ENCODE data around the gene ASH1L.
"Not testable (repeated sequence)": the region's sequence is repeated elsewhere in the genome, so short reads cannot be mapped to it uniquely, and the experiment has no call there.

The ASH1L gene

GRCh38 chr1:155563377-155564022 is 897 bp upstream of the ASH1L start:
- in situ Hi-C loops (cut with HindIII; ENCODE audit: low sequenced_read_pairs), result not testable (repeated sequence)

GRCh38 chr1:155561779-155562580 is 623 bp downstream of the ASH1L start:
- in situ Hi-C loops (cut with HindIII; ENCODE audit: low sequenced_read_pairs), result not testable (repeated sequence)

GRCh38 chr1:155555915-155556314 is 6.7 kb downstream of the ASH1L start:
- in situ Hi-C loops (cut with HindIII; ENCODE audit: low sequenced_read_pairs), result no loop called here

DNA sequence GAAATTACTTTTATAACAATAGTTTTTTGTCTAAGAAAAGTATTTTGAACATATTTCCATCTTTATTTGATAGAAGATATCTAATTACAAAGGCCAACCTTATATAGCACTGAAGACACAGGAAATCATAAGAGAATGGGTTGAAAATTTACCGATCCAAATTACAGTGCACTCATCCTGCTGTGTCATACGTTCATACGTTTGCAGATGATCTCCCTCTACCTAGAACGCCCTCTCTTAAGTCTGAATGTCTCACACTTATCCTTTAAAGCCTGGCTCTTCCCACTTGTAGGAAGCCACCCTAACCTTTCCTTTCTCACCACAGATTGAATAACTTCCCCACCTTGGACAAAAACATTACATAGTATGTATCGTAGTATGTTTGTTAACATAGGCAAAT is 9.3 kb downstream of the ASH1L start:
- in situ Hi-C loops (cut with HindIII; ENCODE audit: low sequenced_read_pairs), result no loop called here

DNA sequence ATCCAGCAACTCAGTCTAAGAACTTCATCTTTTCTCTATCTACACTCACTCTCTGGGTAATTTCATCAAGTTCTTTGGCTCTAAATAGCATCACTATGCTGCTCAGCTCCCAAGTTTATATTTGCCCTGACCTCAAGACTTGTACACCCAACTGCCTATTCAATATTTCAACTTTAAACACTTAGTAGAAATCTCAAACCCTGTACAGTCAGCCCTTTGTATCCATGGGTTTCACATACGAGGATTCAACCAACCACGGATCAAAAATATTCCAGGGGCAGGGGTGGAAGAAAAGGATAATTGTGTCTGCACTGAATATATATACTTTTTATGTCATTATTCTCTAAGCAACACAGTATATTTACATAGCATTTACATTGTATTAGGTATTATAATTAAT is 13.9 kb downstream of the ASH1L start:
- in situ Hi-C loops (cut with HindIII; ENCODE audit: low sequenced_read_pairs), result no loop called here

- in situ Hi-C loops (cut with HindIII; ENCODE audit: low sequenced_read_pairs), result no loop called here
Measured at GRCh38 chr1:155540000-155540874, 22.4 kb downstream of the ASH1L start.

GRCh38 chr1:155537193-155537592 is 25.4 kb downstream of the ASH1L start:
- in situ Hi-C loops (cut with HindIII; ENCODE audit: low sequenced_read_pairs), result no loop called here

DNA sequence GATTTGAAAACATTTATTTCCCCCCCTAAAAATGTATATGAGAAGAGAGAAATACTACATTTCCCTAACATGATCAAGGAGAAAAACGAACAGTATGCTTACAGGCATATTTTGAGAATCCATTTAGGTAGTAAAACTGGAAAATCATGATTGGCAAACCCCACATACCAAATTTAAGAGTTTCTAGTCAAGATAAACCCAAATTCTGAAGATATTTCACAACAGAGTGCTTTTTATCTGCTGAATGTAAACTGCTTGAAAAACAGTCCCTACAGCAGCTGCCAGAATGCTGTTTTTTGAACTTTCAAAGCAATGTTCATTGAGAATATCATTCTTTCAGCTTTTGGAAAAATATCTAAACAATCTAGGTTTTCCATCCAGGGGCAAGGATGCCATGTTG is 31.0 kb downstream of the ASH1L start:
- in situ Hi-C loops (cut with HindIII; ENCODE audit: low sequenced_read_pairs), result no loop called here

DNA sequence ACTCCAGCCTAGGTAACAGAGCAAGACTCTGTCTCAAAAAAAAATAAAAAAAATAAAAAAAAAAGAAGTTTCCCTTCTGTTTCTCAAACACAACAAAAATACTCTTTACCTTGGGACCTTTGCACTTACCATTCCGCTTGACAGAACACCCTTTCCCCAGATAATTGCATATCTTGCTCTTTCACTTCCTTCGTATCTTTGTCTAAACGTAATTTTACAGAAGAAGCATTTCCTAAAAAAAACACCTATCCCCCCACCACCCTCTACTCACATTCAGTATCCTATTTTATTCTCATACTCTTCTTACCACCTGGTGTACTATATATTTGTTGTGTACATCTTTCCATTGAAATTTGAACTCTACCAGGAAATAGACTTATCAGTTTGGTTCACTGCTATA is 32.7 kb downstream of the ASH1L start:
- in situ Hi-C loops (cut with HindIII; ENCODE audit: low sequenced_read_pairs), result no loop called here

GRCh38 chr1:155529109-155529508 is 33.5 kb downstream of the ASH1L start:
- in situ Hi-C loops (cut with HindIII; ENCODE audit: low sequenced_read_pairs), result no loop called here

DNA sequence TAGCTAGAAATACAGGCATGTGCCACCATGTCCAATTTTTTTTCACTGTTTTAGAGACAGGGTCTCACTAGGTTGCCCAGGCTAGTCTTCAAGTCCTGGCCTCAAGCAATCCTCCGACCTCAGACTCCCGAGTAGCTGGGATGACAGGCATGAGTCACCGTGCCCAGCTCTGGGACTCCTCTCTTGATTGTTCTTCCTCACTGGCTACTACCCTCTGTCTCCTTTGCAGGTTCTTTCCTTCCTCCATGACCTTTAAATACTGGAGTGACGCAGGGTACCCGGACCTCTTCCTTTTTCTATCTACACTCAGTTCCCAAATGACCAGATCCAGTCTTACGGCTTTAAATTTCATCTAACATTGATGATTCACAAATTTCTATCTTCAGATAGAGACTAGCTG is 34.9 kb downstream of the ASH1L start:
- in situ Hi-C loops (cut with HindIII; ENCODE audit: low sequenced_read_pairs), result no loop called here

DNA sequence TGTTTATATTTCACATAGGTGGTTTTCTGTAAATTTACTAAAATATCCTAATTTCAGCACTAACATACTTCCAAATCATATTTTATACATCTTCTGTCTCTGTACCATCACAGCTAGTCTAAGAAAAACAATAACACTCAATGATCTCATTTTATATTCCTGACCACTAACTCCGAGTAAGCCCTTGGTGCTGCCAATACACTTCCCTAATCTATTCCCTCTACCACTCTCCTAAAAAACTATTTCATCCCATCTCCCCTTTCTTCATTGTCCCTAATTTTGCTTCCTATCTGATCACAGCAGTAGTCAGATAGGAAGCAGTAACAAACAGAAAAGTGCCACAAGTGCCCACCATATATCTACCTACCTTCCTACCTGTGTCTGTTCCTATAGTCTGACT is 36.2 kb downstream of the ASH1L start:
- in situ Hi-C loops (cut with HindIII; ENCODE audit: low sequenced_read_pairs), result no loop called here

DNA sequence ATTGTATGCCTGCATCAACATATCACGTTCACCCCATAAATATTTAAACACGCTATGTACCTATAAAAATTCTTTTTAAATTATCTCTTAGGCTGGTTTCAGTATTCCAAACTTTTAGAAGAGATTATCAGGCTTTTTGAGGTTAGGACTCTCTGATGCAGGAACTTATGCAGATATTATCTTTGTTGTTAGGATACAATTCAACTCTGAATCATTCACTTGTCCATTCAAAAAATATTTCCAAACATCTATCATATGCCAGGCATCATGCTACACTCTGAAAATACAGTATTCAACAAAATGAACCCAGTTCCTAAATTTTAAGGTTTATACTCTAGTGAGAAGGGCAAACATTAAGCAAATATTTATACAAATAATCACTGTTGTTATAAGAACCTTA is 40.5 kb downstream of the ASH1L start:
- in situ Hi-C loops (cut with HindIII; ENCODE audit: low sequenced_read_pairs), result no loop called here

- in situ Hi-C loops (cut with HindIII; ENCODE audit: low sequenced_read_pairs), result no loop called here
Measured at GRCh38 chr1:155518484-155518883, 44.1 kb downstream of the ASH1L start.

DNA sequence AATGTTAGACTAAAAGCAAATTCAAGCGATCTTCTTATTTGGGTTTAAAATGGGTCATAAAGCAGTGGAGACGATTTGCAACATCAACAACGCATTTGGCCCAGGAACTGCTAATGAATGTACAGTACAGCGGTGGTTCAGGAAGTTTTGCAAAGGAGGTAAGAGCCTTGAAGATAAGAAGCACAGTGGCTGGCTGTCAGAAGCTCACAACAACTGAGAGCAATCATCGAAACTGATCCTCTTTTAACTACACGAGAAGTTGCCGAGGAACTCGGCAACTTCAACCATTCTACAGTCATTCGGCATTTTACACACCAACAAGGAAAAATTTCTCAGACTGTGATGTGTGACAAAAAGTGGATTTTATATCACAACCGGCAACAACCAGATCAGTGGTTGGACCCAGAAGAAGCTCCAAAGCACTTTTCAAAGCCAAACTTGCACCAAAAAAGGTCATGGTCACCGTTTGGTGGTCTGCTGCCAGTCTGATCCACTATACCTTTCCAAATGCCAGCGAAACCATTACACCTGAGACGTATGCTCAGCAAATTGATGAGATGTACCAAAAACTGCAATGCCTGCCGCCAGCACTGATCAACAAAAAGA is 47.9 kb downstream of the ASH1L start:
- in situ Hi-C loops (cut with HindIII; ENCODE audit: low sequenced_read_pairs), result no loop called here

DNA sequence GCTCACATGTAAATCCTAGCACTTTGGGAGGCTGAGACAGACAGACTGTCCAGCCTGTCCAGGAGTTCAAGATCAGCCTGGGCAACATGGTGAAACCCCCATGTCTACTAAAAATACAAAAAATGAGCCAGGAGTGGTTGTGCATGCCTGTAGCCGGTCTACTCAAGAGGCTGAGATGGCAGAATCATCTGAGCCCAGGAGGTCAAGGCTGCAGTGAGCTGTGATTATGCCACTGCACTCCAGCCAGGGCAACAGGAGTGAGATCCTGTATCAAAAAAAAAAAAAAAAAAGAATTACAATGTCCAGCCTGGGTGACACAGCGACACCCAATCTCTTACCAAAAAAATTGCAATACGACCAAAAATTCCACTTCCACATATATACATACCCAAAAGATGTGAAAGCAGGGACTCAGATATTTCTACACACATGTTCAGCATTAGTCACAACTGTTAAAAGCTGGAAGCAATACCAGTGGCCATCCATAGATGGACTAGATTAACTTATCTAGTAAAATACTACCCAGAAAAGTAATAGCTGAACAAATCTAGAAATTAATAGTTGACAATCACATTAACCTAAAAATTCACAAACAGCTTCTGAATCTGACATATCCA is 49.2 kb downstream of the ASH1L start:
- in situ Hi-C loops (cut with HindIII; ENCODE audit: low sequenced_read_pairs), result no loop called here

GRCh38 chr1:155511385-155511784 is 51.2 kb downstream of the ASH1L start:
- in situ Hi-C loops (cut with HindIII; ENCODE audit: low sequenced_read_pairs), result not testable (repeated sequence)

DNA sequence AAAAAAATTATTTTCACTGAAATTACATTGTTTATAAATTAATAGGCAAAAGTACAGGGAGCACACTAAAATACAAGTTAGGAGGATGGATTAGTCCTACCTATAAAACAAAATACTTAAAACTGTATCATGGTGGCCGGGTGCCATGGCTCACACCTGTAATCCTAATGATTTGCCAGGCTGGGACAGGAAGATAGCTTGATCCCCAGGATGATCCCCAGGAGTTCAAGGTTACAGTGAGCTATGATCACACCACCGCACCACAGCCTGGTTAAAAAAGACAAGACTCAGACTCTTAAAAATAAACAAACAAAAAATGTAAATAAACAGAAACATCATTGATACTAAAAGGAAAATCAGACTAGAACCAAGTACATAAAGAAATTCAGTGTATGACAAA is 53.5 kb downstream of the ASH1L start:
- in situ Hi-C loops (cut with HindIII; ENCODE audit: low sequenced_read_pairs), result no loop called here

DNA sequence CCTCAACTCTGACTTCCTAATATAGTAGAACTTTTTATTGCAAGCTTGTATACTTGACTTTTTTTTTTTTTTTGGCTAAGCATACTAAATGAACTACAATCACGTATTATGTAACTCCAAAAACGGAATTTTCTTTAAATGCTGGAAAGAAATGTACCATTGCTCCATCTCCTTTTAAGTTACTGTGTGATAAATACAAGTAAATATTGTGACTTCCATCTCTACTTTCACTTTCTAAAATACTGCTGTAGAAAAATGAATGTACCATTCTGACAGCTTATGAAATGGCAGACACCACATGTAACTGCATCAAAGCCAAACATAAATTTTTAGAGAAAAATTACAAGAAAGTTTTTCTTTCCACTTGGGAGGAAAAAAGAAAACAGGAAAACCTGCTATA is 54.7 kb downstream of the ASH1L start:
- in situ Hi-C loops (cut with HindIII; ENCODE audit: low sequenced_read_pairs), result no loop called here

- in situ Hi-C loops (cut with HindIII; ENCODE audit: low sequenced_read_pairs), result not testable (repeated sequence)
Measured at GRCh38 chr1:155505963-155506362, 56.6 kb downstream of the ASH1L start.

DNA sequence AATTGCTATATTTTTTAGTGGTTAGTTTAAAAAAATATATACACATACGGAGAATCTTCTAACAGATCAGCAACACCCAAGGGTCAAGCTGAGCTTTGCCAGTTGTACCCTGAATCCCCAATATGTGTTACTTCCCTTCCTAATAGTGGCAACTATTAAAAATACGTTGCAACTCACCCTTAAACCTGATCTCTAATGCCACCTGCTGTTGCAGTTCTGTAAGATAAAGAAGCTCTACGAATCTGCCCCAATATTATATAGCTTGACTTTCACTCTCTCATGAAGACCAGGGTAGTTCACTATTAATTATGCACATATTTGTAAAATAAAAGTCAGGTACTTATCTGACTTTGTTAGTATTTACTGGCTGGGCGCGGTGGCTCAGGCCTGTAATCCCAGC is 58.4 kb downstream of the ASH1L start:
- in situ Hi-C loops (cut with HindIII; ENCODE audit: low sequenced_read_pairs), result no loop called here

Measured in DLD1 (cell line).